Measurements from ENCODE around the gene DPYD.

DPYD gene

GRCh38 chr1:97451944-97452343, 468.9 kb downstream of the DPYD start:
- no peaks in the 10 kb centered on the region for H3K9me3 ChIP-seq (ENCODE audit: insufficient read depth, low read length)
- no peak for DNase-seq (ENCODE audit: low read depth, low spot score)
- H3K4me1 ChIP-seq (ENCODE audit: insufficient read depth, insufficient read length), result no peaks in the 10 kb centered on the region
- TF ChIP-seq YY1 (IDR thresholded peaks at IDR 0.05; ENCODE audit: insufficient read depth, insufficient read length), result no peak
- no peak for TF ChIP-seq ZNF274 (IDR thresholded peaks at IDR 0.05; ENCODE audit: low read depth, low read length)
- TF ChIP-seq SUZ12 (IDR thresholded peaks at IDR 0.05; ENCODE audit: extremely low read depth, insufficient read depth, insufficient read length), result no peak
- H3K36me3 ChIP-seq (ENCODE audit: insufficient read depth, insufficient read length, low read length), result no peaks in the 10 kb centered on the region
- no peaks in the 10 kb centered on the region for H3K27me3 ChIP-seq (ENCODE audit: insufficient read depth, insufficient read length)
- no peak overlapping the region for H3K4me3 ChIP-seq (ENCODE audit: insufficient read length, low read depth)
- no peak overlapping the region for H3K9ac ChIP-seq (ENCODE audit: insufficient read length, low read depth)

GRCh38 chr1:97451046-97451826, 469.6 kb downstream of the DPYD start:
- Histone ChIP-seq H3K27me3 (ENCODE audit: insufficient read depth, insufficient read length) (no peaks in the 10 kb centered on the region), H3K9ac (ENCODE audit: insufficient read length, low read depth) (no peak overlapping the region), H3K36me3 (ENCODE audit: insufficient read depth, insufficient read length, low read length) (no peaks in the 10 kb centered on the region), H3K4me1 (ENCODE audit: insufficient read depth, insufficient read length) (no peaks in the 10 kb centered on the region), H3K9me3 (ENCODE audit: insufficient read depth, low read length) (no peaks in the 10 kb centered on the region), H3K4me3 (ENCODE audit: insufficient read length, low read depth) (no peak overlapping the region)
- no peak for TF ChIP-seq SUZ12 (IDR thresholded peaks at IDR 0.05; ENCODE audit: extremely low read depth, insufficient read depth, insufficient read length)
- no peak for TF ChIP-seq YY1 (IDR thresholded peaks at IDR 0.05; ENCODE audit: insufficient read depth, insufficient read length)
- no peak for TF ChIP-seq ZNF274 (IDR thresholded peaks at IDR 0.05; ENCODE audit: low read depth, low read length)
- no peak for DNase-seq (ENCODE audit: low read depth, low spot score)

- no peaks in the 10 kb centered on the region for H3K9me3 ChIP-seq (ENCODE audit: insufficient read depth, low read length)
- DNase-seq (ENCODE audit: low read depth, low spot score), result peak; percentile 32
- no peak overlapping the region for H3K4me3 ChIP-seq (ENCODE audit: insufficient read length, low read depth)
- no peak for TF ChIP-seq YY1 (IDR thresholded peaks at IDR 0.05; ENCODE audit: insufficient read depth, insufficient read length)
- TF ChIP-seq SUZ12 (IDR thresholded peaks at IDR 0.05; ENCODE audit: extremely low read depth, insufficient read depth, insufficient read length), result no peak
- no peak for TF ChIP-seq ZNF274 (IDR thresholded peaks at IDR 0.05; ENCODE audit: low read depth, low read length)
- H3K27me3 ChIP-seq (ENCODE audit: insufficient read depth, insufficient read length), result no peaks in the 10 kb centered on the region
- H3K9ac ChIP-seq (ENCODE audit: insufficient read length, low read depth), result no peak overlapping the region
- H3K4me1 ChIP-seq (ENCODE audit: insufficient read depth, insufficient read length), result no peaks in the 10 kb centered on the region
- no peaks in the 10 kb centered on the region for H3K36me3 ChIP-seq (ENCODE audit: insufficient read depth, insufficient read length, low read length)
Observed at GRCh38 chr1:97441966-97442365, 478.9 kb downstream of the DPYD start.

GRCh38 chr1:97433824-97434177, 487.0 kb downstream of the DPYD start:
- H3K9me3 ChIP-seq (ENCODE audit: insufficient read depth, low read length), result no peaks in the 10 kb centered on the region
- H3K27me3 ChIP-seq (ENCODE audit: insufficient read depth, insufficient read length), result no peaks in the 10 kb centered on the region
- no peak overlapping the region for H3K9ac ChIP-seq (ENCODE audit: insufficient read length, low read depth)
- no peak for TF ChIP-seq ZNF274 (IDR thresholded peaks at IDR 0.05; ENCODE audit: low read depth, low read length)
- no peak for TF ChIP-seq SUZ12 (IDR thresholded peaks at IDR 0.05; ENCODE audit: extremely low read depth, insufficient read depth, insufficient read length)
- no peak for TF ChIP-seq YY1 (IDR thresholded peaks at IDR 0.05; ENCODE audit: insufficient read depth, insufficient read length)
- DNase-seq (ENCODE audit: low read depth, low spot score), result no peak
- no peaks in the 10 kb centered on the region for H3K4me1 ChIP-seq (ENCODE audit: insufficient read depth, insufficient read length)
- no peaks in the 10 kb centered on the region for H3K36me3 ChIP-seq (ENCODE audit: insufficient read depth, insufficient read length, low read length)
- H3K4me3 ChIP-seq (ENCODE audit: insufficient read length, low read depth), result no peak overlapping the region

- no peaks in the 10 kb centered on the region for H3K4me1 ChIP-seq (ENCODE audit: insufficient read depth, insufficient read length)
- DNase-seq (ENCODE audit: low read depth, low spot score), result no peak
Observed at GRCh38 chr1:97433094-97433823, 487.6 kb downstream of the DPYD start.

GRCh38 chr1:97427371-97427770, 493.5 kb downstream of the DPYD start:
- Histone ChIP-seq H3K4me1 (ENCODE audit: insufficient read depth, insufficient read length) (no peaks in the 10 kb centered on the region), H3K9ac (ENCODE audit: insufficient read length, low read depth) (no peak overlapping the region), H3K4me3 (ENCODE audit: insufficient read length, low read depth) (no peak overlapping the region), H3K27me3 (ENCODE audit: insufficient read depth, insufficient read length) (no peaks in the 10 kb centered on the region), H3K9me3 (ENCODE audit: insufficient read depth, low read length) (no peaks in the 10 kb centered on the region), H3K36me3 (ENCODE audit: insufficient read depth, insufficient read length, low read length) (no peaks in the 10 kb centered on the region)
- DNase-seq (ENCODE audit: low read depth, low spot score), result no peak
- TF ChIP-seq ZNF274 (IDR thresholded peaks at IDR 0.05; ENCODE audit: low read depth, low read length), result no peak
- TF ChIP-seq SUZ12 (IDR thresholded peaks at IDR 0.05; ENCODE audit: extremely low read depth, insufficient read depth, insufficient read length), result no peak
- no peak for TF ChIP-seq YY1 (IDR thresholded peaks at IDR 0.05; ENCODE audit: insufficient read depth, insufficient read length)

More at GRCh38 chr1:97433094-97433823, 487.6 kb downstream of the DPYD start:
- Histone ChIP-seq H3K9me3 (ENCODE audit: insufficient read depth, low read length) (no peaks in the 10 kb centered on the region), H3K27me3 (ENCODE audit: insufficient read depth, insufficient read length) (no peaks in the 10 kb centered on the region), H3K36me3 (ENCODE audit: insufficient read depth, insufficient read length, low read length) (no peaks in the 10 kb centered on the region), H3K4me3 (ENCODE audit: insufficient read length, low read depth) (no peak overlapping the region), H3K9ac (ENCODE audit: insufficient read length, low read depth) (no peak overlapping the region)
- TF ChIP-seq YY1 (IDR thresholded peaks at IDR 0.05; ENCODE audit: insufficient read depth, insufficient read length), result no peak
- no peak for TF ChIP-seq ZNF274 (IDR thresholded peaks at IDR 0.05; ENCODE audit: low read depth, low read length)
- TF ChIP-seq SUZ12 (IDR thresholded peaks at IDR 0.05; ENCODE audit: extremely low read depth, insufficient read depth, insufficient read length), result no peak

- no peaks in the 10 kb centered on the region for H3K4me1 ChIP-seq (ENCODE audit: insufficient read depth, insufficient read length)
- no peaks in the 10 kb centered on the region for H3K36me3 ChIP-seq (ENCODE audit: insufficient read depth, insufficient read length, low read length)
- TF ChIP-seq ZNF274 (IDR thresholded peaks at IDR 0.05; ENCODE audit: low read depth, low read length) (no peak), SUZ12 (IDR thresholded peaks at IDR 0.05; ENCODE audit: extremely low read depth, insufficient read depth, insufficient read length) (no peak), YY1 (IDR thresholded peaks at IDR 0.05; ENCODE audit: insufficient read depth, insufficient read length) (no peak)
- H3K4me3 ChIP-seq (ENCODE audit: insufficient read length, low read depth), result no peak overlapping the region
- no peaks in the 10 kb centered on the region for H3K9me3 ChIP-seq (ENCODE audit: insufficient read depth, low read length)
- DNase-seq (ENCODE audit: low read depth, low spot score), result no peak
- H3K27me3 ChIP-seq (ENCODE audit: insufficient read depth, insufficient read length), result no peaks in the 10 kb centered on the region
- no peak overlapping the region for H3K9ac ChIP-seq (ENCODE audit: insufficient read length, low read depth)
Observed at GRCh38 chr1:97424209-97424608, 496.6 kb downstream of the DPYD start.
